Parathyroid adenoma (tissue), 2 donors: ENCODE data around the gene MRPL30.

Experiments used
- H2AFZ ChIP-seq: fragments of 300-600 bp; sonication (generic); one replicate; pipeline ENCODE4 v1.7.0; 2017; ENCODE audit warnings: antibody characterized with exemption, mild to moderate bottlenecking
- H3K27ac ChIP-seq: fragments of 300-600 bp; sonication (generic); one replicate; pipeline ENCODE4 v1.7.0; 2017
- H3K27me3 ChIP-seq: fragments of 300-600 bp; sonication (generic); one replicate; pipeline ENCODE4 v1.7.0; 2017; ENCODE audit warnings: low read length; ENCODE audit not compliant: control insufficient read depth, insufficient read depth
- H3K36me3 ChIP-seq: fragments of 300-600 bp; sonication (generic); one replicate; pipeline ENCODE4 v1.7.0; 2017; ENCODE audit warnings: low read length; ENCODE audit not compliant: control insufficient read depth, insufficient read depth
- H3K4me1 ChIP-seq: fragments of 300-600 bp; sonication (generic); one replicate; pipeline ENCODE4 v1.7.0; 2017; ENCODE audit warnings: control low read depth
- H3K4me2 ChIP-seq: fragments of 300-600 bp; sonication (generic); one replicate; pipeline ENCODE4 v1.7.0; 2017; ENCODE audit warnings: low read length
- H3K4me3 ChIP-seq: fragments of 300-600 bp; sonication (generic); one replicate; pipeline ENCODE4 v1.7.0; 2017; ENCODE audit warnings: low read depth, low read length
- H3K79me2 ChIP-seq: fragments of 300-600 bp; sonication (generic); one replicate; pipeline ENCODE4 v1.7.0; 2017; ENCODE audit warnings: control low read depth
- H3K9ac ChIP-seq: fragments of 300-600 bp; sonication (generic); one replicate; pipeline ENCODE4 v1.7.0; 2017; ENCODE audit warnings: mild to moderate bottlenecking
- H3K9me3 ChIP-seq: fragments of 300-600 bp; sonication (generic); one replicate; pipeline ENCODE4 v1.7.0; 2017; ENCODE audit warnings: low read length; ENCODE audit not compliant: control insufficient read depth
- TF ChIP-seq, protein P1 (sequence below): fragments of 300-600 bp; sonication (generic); IDR thresholded peaks from one replicate; pipeline ENCODE4 v1.7.0; 2017; ENCODE audit warnings: antibody characterized with exemption, mild to moderate bottlenecking
- donor health status: primary hyperparathyroidism.

Gene MRPL30

DNA sequence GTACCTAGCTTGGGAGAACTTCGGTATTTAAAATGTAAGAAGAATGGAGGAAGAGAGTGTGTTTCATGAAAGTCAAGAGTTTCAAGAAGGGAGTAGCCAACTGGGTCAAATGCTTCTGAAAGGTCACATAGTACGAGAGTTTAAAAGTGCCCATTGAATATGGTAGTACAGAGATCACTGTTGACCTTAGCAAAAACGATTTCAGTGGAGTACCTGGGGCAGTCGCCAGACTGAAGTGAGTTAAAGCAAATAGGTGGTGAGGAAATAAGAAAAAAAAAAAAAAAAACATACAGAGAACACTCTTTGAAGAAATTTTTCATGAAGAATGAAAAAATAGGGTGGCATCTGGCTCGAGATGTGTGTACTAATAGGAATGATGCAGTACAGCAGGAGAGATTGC lies 14.8 kb upstream of the MRPL30 start:
- Histone ChIP-seq H2AFZ (no peak overlapping the region), H3K4me1 (no peaks in the 10 kb centered on the region), H3K4me3 (no peak overlapping the region), H3K79me2 (no peaks in the 10 kb centered on the region), H3K9me3 (no peaks in the 10 kb centered on the region), H3K4me2 (no peak overlapping the region), H3K36me3 (no peaks in the 10 kb centered on the region), H3K27ac (no peak overlapping the region), H3K9ac (no peak overlapping the region), H3K27me3 (no peaks in the 10 kb centered on the region)
- TF ChIP-seq, protein P1, sequence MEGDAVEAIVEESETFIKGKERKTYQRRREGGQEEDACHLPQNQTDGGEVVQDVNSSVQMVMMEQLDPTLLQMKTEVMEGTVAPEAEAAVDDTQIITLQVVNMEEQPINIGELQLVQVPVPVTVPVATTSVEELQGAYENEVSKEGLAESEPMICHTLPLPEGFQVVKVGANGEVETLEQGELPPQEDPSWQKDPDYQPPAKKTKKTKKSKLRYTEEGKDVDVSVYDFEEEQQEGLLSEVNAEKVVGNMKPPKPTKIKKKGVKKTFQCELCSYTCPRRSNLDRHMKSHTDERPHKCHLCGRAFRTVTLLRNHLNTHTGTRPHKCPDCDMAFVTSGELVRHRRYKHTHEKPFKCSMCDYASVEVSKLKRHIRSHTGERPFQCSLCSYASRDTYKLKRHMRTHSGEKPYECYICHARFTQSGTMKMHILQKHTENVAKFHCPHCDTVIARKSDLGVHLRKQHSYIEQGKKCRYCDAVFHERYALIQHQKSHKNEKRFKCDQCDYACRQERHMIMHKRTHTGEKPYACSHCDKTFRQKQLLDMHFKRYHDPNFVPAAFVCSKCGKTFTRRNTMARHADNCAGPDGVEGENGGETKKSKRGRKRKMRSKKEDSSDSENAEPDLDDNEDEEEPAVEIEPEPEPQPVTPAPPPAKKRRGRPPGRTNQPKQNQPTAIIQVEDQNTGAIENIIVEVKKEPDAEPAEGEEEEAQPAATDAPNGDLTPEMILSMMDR: no peak

DNA sequence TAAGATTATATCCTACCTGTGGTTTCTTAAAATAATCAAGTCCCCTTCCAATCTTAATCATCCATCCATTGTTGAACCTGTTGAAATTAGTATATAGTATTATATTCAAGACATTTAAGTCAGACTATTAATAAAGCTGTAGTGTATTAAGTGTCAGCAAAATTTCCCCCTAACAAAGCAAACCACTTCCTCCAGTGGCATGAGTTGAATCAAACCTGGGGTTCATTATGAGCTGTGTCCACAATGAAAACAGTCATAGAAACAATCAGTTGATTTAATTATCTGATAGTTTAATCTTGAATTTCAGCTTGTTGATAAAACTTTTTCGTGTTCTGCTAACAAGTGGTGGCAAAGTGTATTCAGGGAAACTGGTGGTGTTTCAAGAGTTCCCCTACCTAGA lies 11.4 kb upstream of the MRPL30 start:
- no peaks in the 10 kb centered on the region for H3K4me1 ChIP-seq
- H3K9ac ChIP-seq: no peak overlapping the region
- H3K27ac ChIP-seq: no peak overlapping the region
- no peaks in the 10 kb centered on the region for H3K27me3 ChIP-seq
- H3K36me3 ChIP-seq: no peaks in the 10 kb centered on the region
- no peaks in the 10 kb centered on the region for H3K9me3 ChIP-seq
- H3K4me3 ChIP-seq: no peak overlapping the region
- H3K4me2 ChIP-seq: no peak overlapping the region
- H3K79me2 ChIP-seq: no peaks in the 10 kb centered on the region
- no peak overlapping the region for H2AFZ ChIP-seq
- TF ChIP-seq, protein P1: no peak

DNA sequence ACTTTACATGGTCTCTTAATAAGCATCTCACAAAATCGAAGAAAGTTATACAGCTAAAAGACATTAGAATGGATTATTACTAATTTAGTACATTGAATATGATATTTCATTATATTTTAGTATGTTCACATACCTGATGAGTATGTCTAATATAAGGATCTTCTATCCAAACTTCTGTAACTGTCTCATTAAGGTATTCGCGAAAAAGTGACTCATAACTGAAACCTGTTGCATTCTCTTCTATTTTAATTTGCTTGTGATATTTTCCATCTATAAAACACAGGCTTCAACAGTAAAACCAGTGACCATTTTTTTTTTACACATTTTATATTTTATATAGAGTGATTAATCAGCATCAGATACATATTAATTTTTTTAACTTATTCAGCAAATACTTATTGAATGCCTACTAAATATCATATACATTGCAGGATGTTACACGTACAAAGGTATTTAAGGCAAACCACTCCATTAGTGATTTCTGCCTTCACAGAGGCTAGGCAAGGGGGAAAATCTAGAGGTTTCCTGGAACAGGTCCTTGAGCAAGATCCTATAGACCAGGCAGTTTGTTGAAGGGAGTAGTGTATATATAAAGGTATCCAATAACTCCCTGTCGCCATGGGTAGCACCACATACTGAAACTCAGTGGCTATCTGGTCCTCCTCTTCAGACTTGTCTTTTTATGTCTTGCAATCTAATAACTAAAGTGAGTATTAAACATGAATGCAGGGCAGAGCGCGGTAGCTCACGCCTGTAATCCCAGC lies 9.4 kb upstream of the MRPL30 start:
- TF ChIP-seq, protein P1: no peak
- Histone ChIP-seq H3K27ac (no peak overlapping the region), H3K36me3 (no peaks in the 10 kb centered on the region), H3K9ac (no peak overlapping the region), H3K4me2 (no peak overlapping the region), H2AFZ (no peak overlapping the region), H3K27me3 (no peaks in the 10 kb centered on the region), H3K4me1 (no peaks in the 10 kb centered on the region), H3K4me3 (no peak overlapping the region), H3K79me2 (no peaks in the 10 kb centered on the region), H3K9me3 (no peaks in the 10 kb centered on the region)

DNA sequence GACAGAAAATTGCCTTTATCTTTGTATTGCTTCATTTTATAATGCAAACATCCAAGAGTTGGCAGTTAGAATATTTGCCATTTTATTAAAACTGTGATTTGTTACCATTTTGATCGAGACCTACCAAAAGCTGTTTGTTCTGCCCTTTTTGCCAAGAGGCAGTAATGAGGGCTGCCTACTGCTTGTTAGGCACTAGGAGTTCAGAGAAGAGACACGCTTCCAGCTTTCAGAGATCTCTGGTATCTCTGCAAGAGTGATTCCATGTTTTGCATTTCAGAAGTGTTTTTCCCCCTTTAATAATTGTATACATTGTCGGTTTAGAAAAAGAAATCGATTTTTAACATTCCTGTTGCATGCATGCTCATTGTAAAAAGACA lies 628 bp downstream of the MRPL30 start:
- peak overlapping the region; percentile 34 for H3K9ac ChIP-seq
- H3K4me3 ChIP-seq: peak overlapping the region; percentile 93
- peak overlapping the region; percentile 86 for H3K4me2 ChIP-seq
- peak overlapping the region; percentile 91 for H2AFZ ChIP-seq
- H3K27me3 ChIP-seq: no peaks in the 10 kb centered on the region
- H3K9me3 ChIP-seq: no peaks in the 10 kb centered on the region
- no peaks in the 10 kb centered on the region for H3K36me3 ChIP-seq
- TF ChIP-seq, protein P1: no peak
- H3K79me2 ChIP-seq: peaks cover 33% of the 10 kb centered on the region
- H3K4me1 ChIP-seq: peaks cover 5% of the 10 kb centered on the region
- H3K27ac ChIP-seq: peak overlapping the region; percentile 62

DNA sequence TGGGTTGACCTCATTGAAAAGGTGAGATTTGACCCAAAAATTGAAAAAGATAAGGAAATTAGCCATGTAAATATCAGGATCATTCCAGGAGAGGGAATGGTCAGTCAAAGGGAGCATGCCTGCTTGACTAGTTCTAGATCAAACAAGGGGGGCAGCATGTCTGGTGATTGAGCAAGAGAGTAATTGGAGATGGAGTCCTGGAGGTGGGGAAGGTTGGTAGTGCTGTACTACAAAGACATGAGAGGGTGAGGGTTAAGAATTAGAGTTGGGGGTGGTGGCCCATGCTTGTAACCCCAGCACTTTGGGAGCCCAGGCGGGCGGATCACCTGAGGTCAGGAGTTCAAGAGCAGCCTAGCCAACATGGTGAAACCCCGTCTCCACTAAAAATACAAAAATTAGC lies 2.0 kb downstream of the MRPL30 start:
- TF ChIP-seq, protein P1: no peak
- Histone ChIP-seq H3K4me1 (peaks cover 5% of the 10 kb centered on the region), H3K79me2 (peaks cover 33% of the 10 kb centered on the region), H3K4me2 (no peak overlapping the region), H3K36me3 (no peaks in the 10 kb centered on the region), H2AFZ (no peak overlapping the region), H3K27me3 (no peaks in the 10 kb centered on the region), H3K27ac (no peak overlapping the region), H3K4me3 (no peak overlapping the region), H3K9ac (no peak overlapping the region), H3K9me3 (no peaks in the 10 kb centered on the region)
